Upper lobe of left lung (tissue), 6 donors: ENCODE measurements around the gene RASAL2. TPM values are rescaled to one million over a fixed set of nuclear protein-coding genes. Genes with fewer than 3 reads are reported as not detected.

Source experiments
- ATAC-seq, 2 donors: fragments of 200-7000 bp; cut with Tn5 transposase; one replicate each; pipeline ENCODE4 v1.9.1; 2022; ENCODE audit warnings: mild to moderate bottlenecking in 2 of 2, moderate library complexity in 2 of 2; ENCODE audit not compliant: low FRiP score in 2 of 2
- DNase-seq, 2 donors: peaks; one replicate each; pipeline ENCODE4 v3.0.0-alpha.2; 2019 to 2020
- H3K27ac ChIP-seq, 4 donors: fragments of 200-600 bp; sonication (generic); one replicate each; pipeline ENCODE4 v1.5.1; 2016 to 2019
- H3K27me3 ChIP-seq, 4 donors: fragments of 200-600 bp; sonication (generic); one replicate each; pipeline ENCODE4 v1.5.1; 2017 to 2019
- H3K36me3 ChIP-seq, 4 donors: fragments of 200-600 bp; sonication (generic); one replicate each; pipeline ENCODE4 v1.5.1; 2016 to 2019
- H3K4me1 ChIP-seq, 4 donors: fragments of 200-600 bp; sonication (generic); one replicate each; pipeline ENCODE4 v1.5.1; 2018 to 2019
- H3K4me3 ChIP-seq, 4 donors: fragments of 200-600 bp; sonication (generic); one replicate each; pipeline ENCODE4 v1.5.1; 2017 to 2019; ENCODE audit warnings: mild to moderate bottlenecking in 2 of 4, moderate library complexity in 1 of 4
- H3K9me3 ChIP-seq, 4 donors: fragments of 200-600 bp; sonication (generic); one replicate each; pipeline ENCODE4 v1.5.1; 2018 to 2019
- CTCF ChIP-seq, 6 experiments: fragments of 450-650 bp in 4 of 6; fragments of 200-600 bp in 2 of 6; sonication (generic) in 2 of 6; IDR thresholded peaks; one replicate each; pipeline ENCODE4 v1.5.1; 2016 to 2019; ENCODE audit warnings: antibody characterized with exemption in 6 of 6
- EP300 ChIP-seq, 4 donors: sonication (generic); formaldehyde crosslinking; IDR thresholded peaks; one replicate each; pipeline ENCODE4 v1.5.1; 2017; ENCODE audit warnings: antibody characterized with exemption in 4 of 4, control low read depth in 2 of 4
- POLR2A ChIP-seq, 4 donors: fragments of 450-650 bp; IDR thresholded peaks; one replicate each; pipeline ENCODE4 v1.5.1; 2016 to 2017; ENCODE audit warnings: antibody characterized with exemption in 4 of 4, mild to moderate bottlenecking in 2 of 4
- POLR2AphosphoS5 ChIP-seq, 2 donors: sonication (generic); formaldehyde crosslinking; IDR thresholded peaks; one replicate each; pipeline ENCODE4 v1.5.1; 2017; ENCODE audit warnings: antibody characterized with exemption in 2 of 2
- WGBS, 2 donors: methylation state at CpG; one replicate each; pipeline ENCODE4 v1.1.5; 2017 to 2018; 5-methylcytosine and 5-hydroxymethylcytosine counted together
- total RNA-seq, 6 donors: library from RNA; depleted of rRNA in 4 of 6; stranded (reverse); fragments of >200 nt in 4 of 6; gene quantifications; one replicate each; pipeline versions ENCODE4 v1.1.0 to v1.2.1, GENCODE V29; 2016 to 2021
- donor health status: DM: no; HTN: no; CAD: no; lungs with moderate emphysema.
- donor health status: DM: no; HTN: yes; CAD: no; lungs with severe emphysema.

The RASAL2 gene
- total RNA-seq, 6 donors from 2014 or later, result 24.7 to 59.0 (median 41.6) TPM

- Histone ChIP-seq H3K27me3 (no peaks in the 10 kb centered on the region), H3K4me1 (peaks cover 0 to 18% (median 4%) of the 10 kb centered on the region in 4 donors), H3K4me3 (no peak overlapping the region), H3K27ac (no peak overlapping the region), H3K36me3 (no peaks in the 10 kb centered on the region), H3K9me3 (no peaks in the 10 kb centered on the region)
- DNase-seq (no peak), ATAC-seq (no peak)
- WGBS, 2 donors, result 94 to 96% methylated on average over 3 of the region's 3 CpGs
- TF ChIP-seq EP300 (IDR thresholded peaks at IDR 0.05), result no peak
- no peak for TF ChIP-seq POLR2A (IDR thresholded peaks at IDR 0.05)
- TF ChIP-seq POLR2AphosphoS5 (IDR thresholded peaks at IDR 0.05), result no peak
- no peak for TF ChIP-seq CTCF (IDR thresholded peaks at IDR 0.05)
Observed at GRCh38 chr1:178328728-178329127, 234.8 kb downstream of the RASAL2 start.

- 96 to 97% methylated on average over 1 of the region's 1 CpG for WGBS, 2 donors
- no peak for ATAC-seq
- TF ChIP-seq EP300 (IDR thresholded peaks at IDR 0.05), result no peak
- no peak for TF ChIP-seq POLR2A (IDR thresholded peaks at IDR 0.05)
- no peak for TF ChIP-seq CTCF (IDR thresholded peaks at IDR 0.05)
- no peak for TF ChIP-seq POLR2AphosphoS5 (IDR thresholded peaks at IDR 0.05)
Observed at GRCh38 chr1:178330153-178330552, 236.2 kb downstream of the RASAL2 start.

GRCh38 chr1:178330848-178331497 is 237.1 kb downstream of the RASAL2 start:
- Histone ChIP-seq H3K4me3 (no peak overlapping the region), H3K9me3 (no peaks in the 10 kb centered on the region), H3K36me3 (no peaks in the 10 kb centered on the region), H3K4me1 (peaks cover 0 to 18% (median 2%) of the 10 kb centered on the region in 4 donors), H3K27ac (no peak overlapping the region), H3K27me3 (no peaks in the 10 kb centered on the region)
- DNase-seq (no peak), ATAC-seq (no peak)
- WGBS, 2 donors, result 73 to 79% methylated on average over 7 of the region's 7 CpGs
- TF ChIP-seq POLR2A (IDR thresholded peaks at IDR 0.05), result no peak
- no peak for TF ChIP-seq POLR2AphosphoS5 (IDR thresholded peaks at IDR 0.05)
- TF ChIP-seq CTCF (IDR thresholded peaks at IDR 0.05), result no peak
- TF ChIP-seq EP300 (IDR thresholded peaks at IDR 0.05), result no peak

More at GRCh38 chr1:178330153-178330552, 236.2 kb downstream of the RASAL2 start:
- Histone ChIP-seq H3K27ac (no peak overlapping the region), H3K4me1 (peaks cover 0 to 18% (median 2%) of the 10 kb centered on the region in 4 donors), H3K27me3 (no peaks in the 10 kb centered on the region), H3K4me3 (no peak overlapping the region), H3K36me3 (no peaks in the 10 kb centered on the region), H3K9me3 (no peaks in the 10 kb centered on the region)
- DNase-seq, result no peak

GRCh38 chr1:178335426-178335825 is 241.5 kb downstream of the RASAL2 start:
- Histone ChIP-seq H3K27ac (no peak overlapping the region), H3K4me1 (peaks cover under 1 to 16% (median 7%) of the 10 kb centered on the region in 4 donors), H3K4me3 (no peak overlapping the region), H3K27me3 (no peaks in the 10 kb centered on the region), H3K36me3 (no peaks in the 10 kb centered on the region), H3K9me3 (no peaks in the 10 kb centered on the region)
- WGBS, 2 donors, result 81 to 83% methylated on average over 3 of the region's 3 CpGs
- no peak for ATAC-seq
- no peak for DNase-seq
- no peak for TF ChIP-seq EP300 (IDR thresholded peaks at IDR 0.05)
- TF ChIP-seq CTCF (IDR thresholded peaks at IDR 0.05), result no peak
- TF ChIP-seq POLR2A (IDR thresholded peaks at IDR 0.05), result no peak
- TF ChIP-seq POLR2AphosphoS5 (IDR thresholded peaks at IDR 0.05), result no peak
